HG03521 (cell line): ENCODE measurements around the gene SLC16A7.
"Not testable (repeated sequence)": the region's sequence is repeated elsewhere in the genome, so short reads cannot be mapped to it uniquely, and the experiment has no call there.

Experiments
- ATAC-seq: cut with Tn5 transposase; IDR thresholded peaks from one replicate; pipeline ENCODE4 v1.9.1; 2021; ENCODE audit warnings: mild to moderate bottlenecking, moderate library complexity; ENCODE audit not compliant: unreplicated experiment

The SLC16A7 gene, protein sequence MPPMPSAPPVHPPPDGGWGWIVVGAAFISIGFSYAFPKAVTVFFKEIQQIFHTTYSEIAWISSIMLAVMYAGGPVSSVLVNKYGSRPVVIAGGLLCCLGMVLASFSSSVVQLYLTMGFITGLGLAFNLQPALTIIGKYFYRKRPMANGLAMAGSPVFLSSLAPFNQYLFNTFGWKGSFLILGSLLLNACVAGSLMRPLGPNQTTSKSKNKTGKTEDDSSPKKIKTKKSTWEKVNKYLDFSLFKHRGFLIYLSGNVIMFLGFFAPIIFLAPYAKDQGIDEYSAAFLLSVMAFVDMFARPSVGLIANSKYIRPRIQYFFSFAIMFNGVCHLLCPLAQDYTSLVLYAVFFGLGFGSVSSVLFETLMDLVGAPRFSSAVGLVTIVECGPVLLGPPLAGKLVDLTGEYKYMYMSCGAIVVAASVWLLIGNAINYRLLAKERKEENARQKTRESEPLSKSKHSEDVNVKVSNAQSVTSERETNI

DNA sequence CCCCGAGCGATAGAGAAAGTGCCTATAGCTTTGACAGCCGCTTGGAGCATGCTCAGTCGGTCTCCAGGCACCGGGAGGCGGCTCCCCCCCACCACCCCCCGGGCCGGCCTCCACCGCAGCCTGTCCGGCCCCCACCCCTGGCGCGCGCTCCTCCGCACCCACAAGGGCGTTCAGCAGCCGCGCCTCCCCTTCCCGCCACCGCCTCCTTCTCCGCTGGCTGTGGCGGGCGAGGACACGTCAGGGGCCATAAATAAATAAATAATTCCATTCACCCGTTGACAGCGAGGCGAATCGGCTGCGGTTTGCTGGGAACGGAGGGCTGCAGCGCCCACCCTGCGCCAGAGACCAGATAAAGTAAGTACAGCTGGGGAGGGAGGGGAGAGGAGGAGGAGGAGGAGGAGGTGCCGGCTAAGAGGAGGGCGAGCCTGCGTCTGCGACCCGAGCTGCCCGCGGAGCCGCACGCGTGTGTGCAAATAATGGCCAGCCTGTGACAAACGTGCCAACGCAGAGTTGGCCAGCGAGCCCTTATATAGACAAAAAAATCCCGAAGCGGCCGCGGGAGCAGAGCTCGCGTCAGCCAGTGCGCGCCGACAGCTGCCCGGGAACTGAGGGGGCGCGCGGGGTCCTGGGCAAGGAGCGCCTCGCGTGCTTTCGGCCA lies at the start of gene SLC16A7:
Gene SLC16A7, plus strand, starts transcription at position 147 of the 658 bp plus-strand sequence. CDS start 108,773 bp downstream, outside the sequence.
- peak; percentile 64 for ATAC-seq

GRCh38 chr12:59548930-59549329 lies 46.9 kb upstream of the SLC16A7 start:
- ATAC-seq, result no peak

DNA sequence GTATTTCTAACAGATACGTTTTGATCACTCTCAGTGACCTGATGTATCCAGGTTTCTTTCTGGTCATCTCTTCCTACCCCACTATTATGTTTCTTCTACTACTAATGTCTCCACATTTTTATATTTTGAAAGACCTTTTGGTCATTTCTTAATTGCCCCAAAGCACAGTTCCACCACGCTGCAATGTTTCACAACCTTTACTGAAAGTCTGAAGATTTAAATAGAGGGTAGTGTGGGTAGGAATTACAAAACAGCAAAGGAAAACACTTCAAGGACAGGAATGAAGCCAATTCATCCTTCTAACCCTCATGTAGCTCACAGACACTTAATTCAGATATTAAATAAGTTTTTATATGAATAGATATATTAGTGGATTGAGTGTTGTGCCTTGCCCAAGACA lies 36.1 kb upstream of the SLC16A7 start:
- no peak for ATAC-seq

GRCh38 chr12:59570145-59570544 lies 25.7 kb upstream of the SLC16A7 start:
- no peak for ATAC-seq

- ATAC-seq, result no peak
These were observed 21.4 kb upstream of the SLC16A7 start for GRCh38 chr12:59574406-59574805.

DNA sequence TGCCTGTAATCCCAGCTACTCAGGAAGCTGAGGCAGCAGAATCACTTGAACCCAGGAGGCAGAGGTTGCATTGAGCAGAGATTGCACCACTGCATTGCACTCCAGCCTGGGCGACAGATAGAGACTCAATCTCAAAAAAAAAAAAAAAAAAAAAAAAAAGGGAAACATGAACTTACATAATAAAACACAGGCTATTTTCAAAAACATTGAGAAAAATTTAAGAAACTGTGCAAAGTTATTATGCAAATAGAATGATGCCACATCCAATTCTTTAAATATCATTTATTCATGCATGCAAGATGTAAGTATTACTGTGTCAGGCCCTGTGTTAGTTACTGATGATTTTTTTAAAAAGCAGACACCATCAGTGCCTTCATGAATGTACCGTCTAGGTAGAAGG lies 20.0 kb upstream of the SLC16A7 start:
- no peak for ATAC-seq

GRCh38 chr12:59578254-59578653 lies 17.6 kb upstream of the SLC16A7 start:
- ATAC-seq, result no peak

GRCh38 chr12:59579631-59580030 lies 16.2 kb upstream of the SLC16A7 start:
- ATAC-seq, result no peak

GRCh38 chr12:59580050-59580449 lies 15.8 kb upstream of the SLC16A7 start:
- no peak for ATAC-seq

DNA sequence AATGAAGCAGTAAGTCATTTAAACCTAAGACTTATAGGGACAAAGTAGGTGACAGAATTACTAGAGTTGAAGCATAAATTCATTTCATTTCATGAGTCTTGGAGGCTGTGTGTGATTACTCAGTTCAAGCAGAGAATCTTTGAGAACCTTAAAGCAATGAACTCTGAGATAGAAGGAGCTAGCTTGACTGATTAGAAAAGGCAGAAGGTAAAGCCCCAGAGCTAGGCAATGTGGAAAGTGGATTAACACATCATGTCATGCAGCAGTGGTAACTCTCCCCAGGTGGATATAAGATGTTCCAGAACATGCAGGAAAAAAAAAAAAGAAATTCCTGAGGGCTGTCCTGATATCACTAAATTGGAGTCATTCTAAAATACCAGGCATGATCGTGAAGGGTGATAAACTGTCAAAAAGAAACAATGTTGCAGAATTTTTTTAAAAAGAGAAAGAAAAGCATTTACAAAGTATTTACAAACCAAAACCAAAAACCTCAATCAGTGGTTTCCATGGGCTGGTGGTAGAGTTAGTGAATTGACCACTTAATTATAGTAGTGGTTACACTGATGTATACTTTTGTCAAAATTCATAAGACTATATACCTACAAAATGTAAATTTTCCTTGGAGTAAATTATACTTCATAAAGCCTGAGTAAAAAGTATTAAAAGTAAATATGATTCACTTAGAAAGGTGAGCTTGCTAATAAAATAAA lies 12.7 kb upstream of the SLC16A7 start:
- ATAC-seq, result no peak

GRCh38 chr12:59587710-59588109 lies 8.1 kb upstream of the SLC16A7 start:
- ATAC-seq, result no peak

GRCh38 chr12:59593761-59594160 lies 2.1 kb upstream of the SLC16A7 start:
- no peak for ATAC-seq

DNA sequence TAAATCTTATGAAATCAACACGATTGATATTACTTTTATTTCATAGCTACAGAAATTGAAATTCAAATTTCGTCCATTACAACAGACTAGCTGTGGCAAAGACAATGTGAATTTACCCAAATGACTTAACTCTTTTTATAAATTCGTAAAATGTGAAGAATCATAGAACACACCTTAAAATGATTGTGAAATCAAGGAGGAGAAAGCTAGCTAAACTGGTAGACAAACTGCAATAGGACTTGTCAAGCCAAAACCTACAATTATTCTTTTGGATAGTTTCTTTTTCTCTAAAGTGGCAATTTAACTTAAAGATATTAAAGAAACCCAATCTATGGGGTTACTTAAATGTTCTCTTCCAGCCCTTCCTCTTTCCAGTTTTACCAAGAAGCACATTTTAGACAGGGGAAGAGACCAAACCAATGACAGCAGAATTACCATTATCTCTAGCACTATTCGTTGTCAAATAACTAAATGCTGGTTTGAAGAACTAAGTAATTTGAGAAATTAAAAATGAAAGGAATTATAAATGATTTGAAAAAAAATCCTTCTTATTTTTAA lies 807 bp upstream of the SLC16A7 start:
- no peak for ATAC-seq

DNA sequence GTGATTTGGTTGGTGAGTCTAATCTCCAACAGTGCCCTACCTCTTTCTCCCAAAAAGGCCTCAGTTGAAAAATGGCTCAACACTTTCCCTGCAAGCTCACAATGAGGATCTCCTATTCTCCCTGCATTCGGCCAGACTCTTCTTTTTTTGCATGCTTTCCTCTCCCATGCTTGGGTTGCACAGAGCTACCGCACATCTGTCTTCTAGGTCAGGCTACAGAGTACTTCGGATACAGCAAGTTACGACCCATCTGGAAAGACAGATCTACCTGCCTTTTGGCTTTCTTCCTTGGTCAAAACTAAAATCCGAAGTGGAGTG lies 305 bp upstream of the SLC16A7 start:
- no peak for ATAC-seq

DNA sequence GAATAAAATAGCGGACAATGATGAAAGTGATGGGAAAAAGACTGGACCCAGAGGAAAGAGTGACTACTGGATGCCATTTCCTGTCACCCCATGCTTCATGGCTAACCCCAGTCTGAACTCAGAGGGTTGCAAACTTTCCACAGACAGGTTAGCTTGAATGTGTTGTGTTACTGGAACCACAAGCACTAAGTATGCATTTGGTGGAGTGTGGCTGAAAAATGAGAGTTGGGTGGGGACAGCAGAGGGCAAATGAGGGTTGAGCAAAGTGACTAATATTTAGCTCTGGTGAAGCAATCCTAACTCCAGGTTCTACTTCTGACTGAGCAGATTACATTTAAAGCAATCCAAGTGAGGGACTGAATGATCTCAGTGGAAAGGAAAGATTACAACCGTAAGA lies 1.6 kb downstream of the SLC16A7 start:
- ATAC-seq, result peak; percentile 34

DNA sequence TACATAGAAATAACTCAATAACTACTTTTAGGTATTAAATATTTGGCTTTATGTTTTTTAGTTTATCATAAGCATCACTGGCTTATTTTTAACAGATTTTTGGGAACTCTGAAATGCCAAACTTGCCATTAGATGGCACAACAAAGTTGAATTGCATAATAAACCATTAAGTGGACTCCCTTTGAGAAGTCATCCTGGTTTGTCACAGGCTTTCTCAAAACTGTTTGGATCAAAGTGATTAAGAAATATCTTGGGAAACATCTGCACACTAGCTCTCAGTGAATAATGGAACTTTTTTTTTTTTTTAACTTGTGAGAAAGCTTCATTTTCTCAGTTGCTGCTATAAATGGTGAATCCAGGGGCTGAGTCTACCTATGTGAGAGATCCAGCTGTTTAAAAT lies 4.3 kb downstream of the SLC16A7 start:
- ATAC-seq, result no peak

DNA sequence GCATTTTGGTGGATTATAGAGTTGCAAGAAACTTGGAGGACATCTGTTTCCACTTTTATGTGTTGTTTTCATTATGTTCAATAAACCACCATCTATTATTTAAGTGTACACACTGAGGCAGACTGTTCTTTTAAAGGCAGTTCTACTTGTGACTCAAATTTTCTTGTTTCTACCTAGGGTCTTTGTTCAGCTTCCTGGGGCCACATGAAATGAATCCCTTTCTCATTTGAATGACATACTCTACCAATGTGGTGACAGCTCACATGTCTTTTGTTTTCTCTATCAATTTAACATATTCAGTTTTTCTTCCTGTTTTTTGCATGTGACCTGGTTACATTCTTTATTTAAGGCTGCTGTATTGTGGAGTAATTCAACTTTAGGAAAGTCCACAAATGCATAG lies 7.9 kb downstream of the SLC16A7 start:
- no peak for ATAC-seq

DNA sequence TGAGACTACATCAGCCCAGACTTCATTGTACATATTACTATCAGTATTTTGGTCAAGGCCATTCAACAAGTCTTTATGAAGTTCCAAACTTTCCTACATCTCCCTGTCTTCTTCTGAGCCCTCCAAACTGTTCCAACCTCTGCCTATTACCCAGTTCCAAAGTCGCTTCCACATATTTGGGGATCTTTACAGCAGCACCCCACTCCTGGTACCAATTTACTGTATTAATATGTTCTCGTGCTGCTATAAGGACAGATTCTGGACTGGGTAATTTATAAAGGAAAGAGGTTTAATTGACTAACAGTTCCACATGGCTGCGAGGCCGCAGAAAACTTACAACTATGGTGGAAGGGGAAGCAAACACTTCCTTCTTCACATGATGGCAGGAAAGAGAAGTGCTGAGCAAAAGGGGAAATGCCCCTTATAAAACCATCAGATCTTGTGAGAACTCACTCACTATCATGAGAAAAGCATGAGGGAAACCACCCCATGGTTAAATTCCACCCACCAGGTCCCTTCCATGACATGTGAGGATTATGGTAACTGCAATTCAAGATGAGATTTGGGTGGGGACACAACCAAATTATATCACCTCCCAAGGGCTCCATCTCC lies 17.1 kb downstream of the SLC16A7 start:
- ATAC-seq, result not testable (repeated sequence)

- ATAC-seq, result no peak
These were observed 19.8 kb downstream of the SLC16A7 start for GRCh38 chr12:59615392-59616165.
